ENCODE data around the gene STXBP5. TPM values are rescaled to one million over a fixed set of nuclear protein-coding genes. Genes with fewer than 3 reads are reported as not detected.

Gene STXBP5
- polyA plus RNA-seq (15.6 to 19.4 TPM (median 17.7 TPM) in 3 replicates), polyA minus RNA-seq (10.6 to 64.0 TPM (median 42.7 TPM) in 3 replicates)
- 9.4 TPM for polyA plus RNA-seq (2011; ENCODE audit: low read depth)
- polyA plus RNA-seq (2011; cell fraction: cytosol; rRNA removed): 11.2 and 21.9 TPM in 2 replicates
- polyA plus RNA-seq (2011; cell fraction: nucleus; rRNA removed): 19.3 and 23.0 TPM in 2 replicates
- polyA plus RNA-seq (2012; ENCODE audit: low replicate concordance): 7.7 and 11.9 TPM in 2 replicates
- polyA minus RNA-seq (2011; cell fraction: cytosol; rRNA and poly(A)+ RNA removed): 26.7 TPM
- 37.1 and 72.4 TPM in 2 replicates for polyA minus RNA-seq (2011; cell fraction: nucleus; rRNA and poly(A)+ RNA removed)

DNA sequence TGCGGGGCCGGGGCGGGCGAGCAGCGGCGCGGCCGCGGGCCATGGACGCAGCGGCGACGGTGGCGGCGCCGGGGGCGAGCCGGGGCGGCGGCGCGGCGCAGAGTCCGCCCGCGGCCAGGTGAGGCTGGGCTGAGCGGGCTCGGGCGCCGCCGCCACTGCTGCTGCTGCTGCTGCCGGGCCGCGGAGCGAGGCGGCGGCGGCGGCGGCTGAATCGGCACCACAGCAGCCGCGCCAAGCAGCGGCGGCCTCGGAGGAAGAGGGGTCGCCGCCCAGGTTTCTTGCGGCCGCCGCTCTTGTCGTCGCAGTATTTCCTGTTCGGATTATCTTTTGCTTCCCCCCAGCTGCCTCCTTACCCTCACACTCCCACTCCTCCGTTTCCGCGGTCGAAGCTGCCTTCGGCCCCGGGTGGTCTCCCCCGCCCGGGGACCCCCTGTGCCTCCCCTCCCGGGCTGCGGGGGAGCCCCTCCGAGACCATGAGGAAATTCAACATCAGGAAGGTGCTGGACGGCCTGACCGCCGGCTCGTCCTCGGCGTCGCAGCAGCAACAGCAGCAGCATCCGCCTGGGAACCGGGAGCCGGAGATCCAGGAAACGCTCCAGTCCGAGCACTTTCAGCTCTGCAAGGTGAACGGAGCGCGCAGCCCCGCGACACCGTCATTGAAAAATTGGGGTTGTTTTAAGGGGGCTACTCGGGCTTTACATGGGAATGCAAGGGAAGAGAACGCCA, at the start of gene STXBP5:
Gene STXBP5 (plus strand): TSS at position 358 of the 726 bp plus-strand sequence. CDS start 116 bp downstream, at position 474.
- H3K4me2 ChIP-seq (ENCODE audit: control insufficient read depth, extremely low read depth, insufficient read depth, low read depth, low read length): peak within 1 kb of the TSS; percentile 98
- H3K79me2 ChIP-seq (ENCODE audit: control insufficient read depth, insufficient read depth, low read length): peaks cover 50% of the 10 kb centered on the region
- no peak for TF ChIP-seq EZH2 (IDR thresholded peaks at IDR 0.05; ENCODE audit: low read length)
- TF ChIP-seq, protein P1, sequence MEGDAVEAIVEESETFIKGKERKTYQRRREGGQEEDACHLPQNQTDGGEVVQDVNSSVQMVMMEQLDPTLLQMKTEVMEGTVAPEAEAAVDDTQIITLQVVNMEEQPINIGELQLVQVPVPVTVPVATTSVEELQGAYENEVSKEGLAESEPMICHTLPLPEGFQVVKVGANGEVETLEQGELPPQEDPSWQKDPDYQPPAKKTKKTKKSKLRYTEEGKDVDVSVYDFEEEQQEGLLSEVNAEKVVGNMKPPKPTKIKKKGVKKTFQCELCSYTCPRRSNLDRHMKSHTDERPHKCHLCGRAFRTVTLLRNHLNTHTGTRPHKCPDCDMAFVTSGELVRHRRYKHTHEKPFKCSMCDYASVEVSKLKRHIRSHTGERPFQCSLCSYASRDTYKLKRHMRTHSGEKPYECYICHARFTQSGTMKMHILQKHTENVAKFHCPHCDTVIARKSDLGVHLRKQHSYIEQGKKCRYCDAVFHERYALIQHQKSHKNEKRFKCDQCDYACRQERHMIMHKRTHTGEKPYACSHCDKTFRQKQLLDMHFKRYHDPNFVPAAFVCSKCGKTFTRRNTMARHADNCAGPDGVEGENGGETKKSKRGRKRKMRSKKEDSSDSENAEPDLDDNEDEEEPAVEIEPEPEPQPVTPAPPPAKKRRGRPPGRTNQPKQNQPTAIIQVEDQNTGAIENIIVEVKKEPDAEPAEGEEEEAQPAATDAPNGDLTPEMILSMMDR (optimal IDR thresholded peaks at IDR 0.05 in 1 of 3, IDR thresholded peaks at IDR 0.05 in 1 of 3, conservative IDR thresholded peaks at IDR 0.05 in 1 of 3; ENCODE audit: extremely low read depth in 1 of 3, insufficient read depth in 2 of 3, low read length in 3 of 3): no peak
- H3K27me3 ChIP-seq (ENCODE audit: control insufficient read depth, extremely low read depth, insufficient read depth, low read length): no peaks in the 10 kb centered on the region
- DNase-seq (ENCODE audit: low read depth, low spot score) (no peak), FAIRE-seq (no peak)
- H4K20me1 ChIP-seq (ENCODE audit: control insufficient read depth, extremely low read depth, insufficient read depth, low read length): no peaks in the 10 kb centered on the region
- H3K36me3 ChIP-seq (ENCODE audit: control insufficient read depth in 2 of 2, extremely low read depth in 1 of 2, insufficient read depth in 2 of 2, low read length in 2 of 2): no peaks in the 10 kb centered on the region
- H3K4me3 ChIP-seq (ENCODE audit: control insufficient read depth in 2 of 3, extremely low read depth in 1 of 3, insufficient read depth in 2 of 3, low read depth in 1 of 3, low read length in 3 of 3): peak within 1 kb of the TSS; percentile 87 to 95 (median 92)
- H3K4me1 ChIP-seq (ENCODE audit: control insufficient read depth, extremely low read depth, insufficient read depth, low read length): peaks cover 13% of the 10 kb centered on the region
- peak within 1 kb of the TSS; percentile 89 for H3K9ac ChIP-seq (ENCODE audit: control insufficient read depth, extremely low read depth, insufficient read depth, low read length)
- H3K27ac ChIP-seq (ENCODE audit: control insufficient read depth, insufficient read depth, low read length): peak within 1 kb of the TSS; percentile 77
- H2AFZ ChIP-seq (ENCODE audit: control insufficient read depth, low read length): peak within 1 kb of the TSS; percentile 91
- H3K9me1 ChIP-seq (ENCODE audit: control insufficient read depth, extremely low read depth, insufficient read depth, low read length): no peaks in the 10 kb centered on the region
- dilution Hi-C loops (cut with MboI; ENCODE audit: extremely low pct_ligation_motif_present, low sequenced_read_pairs): no loop called here
- no peaks in the 10 kb centered on the region for H3K9me3 ChIP-seq (ENCODE audit: control insufficient read depth, low read depth, low read length)

DNA sequence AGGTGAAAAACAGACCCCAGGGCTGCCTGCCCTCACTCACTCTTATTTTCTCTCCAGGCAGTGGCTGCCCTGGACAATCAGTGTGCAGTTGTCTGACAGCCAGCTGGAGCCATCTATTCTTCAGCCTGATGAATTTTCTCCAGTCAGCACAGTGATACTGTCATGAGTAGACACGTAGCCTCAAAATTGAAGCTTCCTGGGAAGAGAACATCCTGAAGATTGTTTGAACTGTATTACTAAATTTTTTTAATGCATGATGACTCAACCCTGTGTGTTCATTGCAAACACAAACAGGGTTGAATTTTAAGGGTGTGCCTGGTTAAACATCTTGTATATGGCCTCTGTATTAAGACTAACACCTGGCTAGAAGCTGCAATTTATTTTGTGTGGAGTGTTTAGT, 49.8 kb upstream of the STXBP5 start:
- Histone ChIP-seq H3K36me3 (ENCODE audit: control insufficient read depth in 2 of 2, extremely low read depth in 1 of 2, insufficient read depth in 2 of 2, low read length in 2 of 2) (no peaks in the 10 kb centered on the region), H3K9me3 (ENCODE audit: control insufficient read depth, low read depth, low read length) (no peaks in the 10 kb centered on the region), H3K27me3 (ENCODE audit: control insufficient read depth, extremely low read depth, insufficient read depth, low read length) (no peaks in the 10 kb centered on the region), H3K9me1 (ENCODE audit: control insufficient read depth, extremely low read depth, insufficient read depth, low read length) (no peaks in the 10 kb centered on the region), H3K9ac (ENCODE audit: control insufficient read depth, extremely low read depth, insufficient read depth, low read length) (no peak overlapping the region), H3K27ac (ENCODE audit: control insufficient read depth, insufficient read depth, low read length) (no peak overlapping the region), H3K4me1 (ENCODE audit: control insufficient read depth, extremely low read depth, insufficient read depth, low read length) (peaks cover 9% of the 10 kb centered on the region), H3K4me3 (ENCODE audit: control insufficient read depth in 2 of 3, extremely low read depth in 1 of 3, insufficient read depth in 2 of 3, low read depth in 1 of 3, low read length in 3 of 3) (no peak overlapping the region), H3K4me2 (ENCODE audit: control insufficient read depth, extremely low read depth, insufficient read depth, low read depth, low read length) (peak overlapping the region; percentile 4), H2AFZ (ENCODE audit: control insufficient read depth, low read length) (no peak overlapping the region), H3K79me2 (ENCODE audit: control insufficient read depth, insufficient read depth, low read length) (no peaks in the 10 kb centered on the region), H4K20me1 (ENCODE audit: control insufficient read depth, extremely low read depth, insufficient read depth, low read length) (no peaks in the 10 kb centered on the region)
- peak; percentile 85 for FAIRE-seq
- no peak for TF ChIP-seq EZH2 (IDR thresholded peaks at IDR 0.05; ENCODE audit: low read length)
- TF ChIP-seq, protein P1 (optimal IDR thresholded peaks at IDR 0.05 in 1 of 3, IDR thresholded peaks at IDR 0.05 in 1 of 3, conservative IDR thresholded peaks at IDR 0.05 in 1 of 3; ENCODE audit: extremely low read depth in 1 of 3, insufficient read depth in 2 of 3, low read length in 3 of 3): no peak
- dilution Hi-C loops (cut with MboI; ENCODE audit: extremely low pct_ligation_motif_present, low sequenced_read_pairs): no loop called here
- peak; percentile 59 for DNase-seq (ENCODE audit: low read depth, low spot score)
